GM12878 (cell line): ENCODE measurements around the gene MOGAT3. TPM values are rescaled to one million over a fixed set of nuclear protein-coding genes. Genes with fewer than 3 reads are reported as not detected.

ENCODE experiments used
- ATAC-seq: fragments of 200-7000 bp; cut with Tn5 transposase; 3 replicates; pipeline ENCODE4 v1.9.1; 2020; ENCODE audit warnings: mild to moderate bottlenecking, moderate library complexity
- BruUV-seq: library from RNA; stranded (reverse); fragments of 400-500 nt; replicated peaks from 2 replicates; lab custom pipeline; 2021; lab: Mats Ljungman, UMichigan
- CTCF ChIA-PET: fragments of 300-600 bp; sonication (Branson Sonifier 250); formaldehyde crosslinking; extraction: SDS; loops from one replicate; lab custom pipeline; 2021; ENCODE audit warnings: inconsistent platforms; lab: Yijun Ruan, JAX
- POLR2A ChIA-PET: fragments of 350-600 bp; formaldehyde crosslinking; extraction: SDS; loops from one replicate; lab custom pipeline; 2021; ENCODE audit warnings: inconsistent platforms; lab: Charles Lee
- RAD21 ChIA-PET: fragments of 300-600 bp; sonication (Branson Sonifier 250); formaldehyde crosslinking; loops from one replicate; lab custom pipeline; 2023; ENCODE audit warnings: antibody characterized with exemption; ENCODE audit not compliant: unreplicated experiment; lab: Charles Lee
- SMC1A ChIA-PET: fragments of 300-600 bp; sonication (Branson Sonifier 250); formaldehyde crosslinking; loops from one replicate; lab custom pipeline; 2023; ENCODE audit not compliant: unreplicated experiment, uncharacterized antibody; lab: Charles Lee
- DNase-seq: peaks from one replicate; pipeline ENCODE4 v3.0.0-alpha.2; 2011; ENCODE audit warnings: low read depth, low spot score
- FAIRE-seq: peaks from 3 replicates; lab custom pipeline; 2011; peaks lifted over from hg19 to GRCh38; lab: Jason Lieb, UNC
- H2AFZ ChIP-seq: 2 replicates; pipeline ENCODE4 v1.6.0; 2011; ENCODE audit warnings: low read depth, low read length, control low read depth; ENCODE audit not compliant: control insufficient read depth
- H3K27ac ChIP-seq: 2 replicates; pipeline ENCODE4 v1.5.1; 2011; ENCODE audit warnings: control low read depth; ENCODE audit not compliant: control insufficient read depth, insufficient read depth
- H3K27me3 ChIP-seq, 2 experiments: replicated peaks in 1 of 2; 2 replicates each; pipeline versions ENCODE4 v1.6.0 to v1.6.1; 2011; ENCODE audit warnings: low read length in 1 of 2; ENCODE audit not compliant: control insufficient read depth in 2 of 2, insufficient read depth in 2 of 2
- H3K36me3 ChIP-seq, 2 experiments: 2 replicates each; pipeline ENCODE4 v1.5.1; 2011; ENCODE audit warnings: low read length in 1 of 2; ENCODE audit not compliant: control insufficient read depth in 2 of 2, insufficient read depth in 2 of 2
- H3K4me1 ChIP-seq: 2 replicates; pipeline ENCODE4 v1.6.1; 2011; ENCODE audit warnings: mild to moderate bottlenecking, low read length, moderate library complexity, mixed read lengths; ENCODE audit not compliant: control insufficient read depth, insufficient read depth
- H3K4me2 ChIP-seq: 2 replicates; pipeline ENCODE4 v1.6.0; 2011; ENCODE audit warnings: control low read depth; ENCODE audit not compliant: control insufficient read depth, insufficient read depth
- H3K4me3 ChIP-seq: fragments of 200-600 bp; sonication (generic); 2 replicates; pipeline ENCODE4 v1.5.1; 2016
- H3K79me2 ChIP-seq: 2 replicates; pipeline ENCODE4 v1.6.0; 2011; ENCODE audit warnings: low read length; ENCODE audit not compliant: control insufficient read depth, insufficient read depth
- H3K9ac ChIP-seq: 2 replicates; pipeline ENCODE4 v1.8.0; 2011; ENCODE audit warnings: low read length, control low read depth, mixed read lengths; ENCODE audit not compliant: control insufficient read depth, insufficient read depth
- H3K9me3 ChIP-seq: replicated peaks from 3 replicates; pipeline ENCODE4 v1.5.1; 2011; ENCODE audit warnings: mild to moderate bottlenecking, low read length; ENCODE audit not compliant: control insufficient read depth, insufficient read depth
- H4K20me1 ChIP-seq: 2 replicates; pipeline ENCODE4 v1.6.0; 2011; ENCODE audit not compliant: control insufficient read depth, insufficient read depth
- CHD2 ChIP-seq: IDR thresholded peaks from 2 replicates; pipeline ENCODE4 v1.6.1; 2011; ENCODE audit warnings: low read depth, low read length, improper control_type of control experiment, borderline replicate concordance
- FOXK2 ChIP-seq: fragments of 450-650 bp; IDR thresholded peaks from 2 replicates; pipeline ENCODE4 v1.6.1; 2017; ENCODE audit warnings: mild to moderate bottlenecking, moderate library complexity
- NRF1 ChIP-seq: conservative IDR thresholded peaks from 2 replicates; pipeline ENCODE4 v1.6.1; 2011; ENCODE audit warnings: mild to moderate bottlenecking, low read depth, low read length, improper control_type of control experiment
- RAD51 ChIP-seq: fragments of 450-650 bp; IDR thresholded peaks from 2 replicates; pipeline ENCODE4 v1.6.1; 2016; ENCODE audit warnings: moderate library complexity, mild to moderate bottlenecking, inconsistent platforms
- TBL1XR1 ChIP-seq: IDR thresholded peaks from 2 replicates; pipeline ENCODE4 v1.6.1; 2012; ENCODE audit warnings: low read depth, low read length, improper control_type of control experiment
- WGBS: methylation state at CpG from one replicate; pipeline ENCODE4 v1.1.6; 2016; ENCODE audit warnings: low lambda C conversion rate; ENCODE audit not compliant: insufficient replicate concordance, insufficient coverage; ENCODE audit errors: missing lambda C conversion rate; 5-methylcytosine and 5-hydroxymethylcytosine counted together
- in situ Hi-C: fragments of 300-500 bp; cut with MboI; formaldehyde crosslinking; loops from 9 replicates; pipeline ENCODE4 v1.14.3; 2018; ENCODE audit warnings: mixed read lengths
- intact Hi-C: fragments of 100-400 bp; cut with micrococcal nuclease; formaldehyde crosslinking; loops from one replicate; pipeline ENCODE4 v1.14.2; 2022; ENCODE audit not compliant: unreplicated experiment
- polyA plus RNA-seq, 11 experiments: library from polyadenylated mRNA; depleted of rRNA in 4 of 11; unstranded in 6 of 11; stranded (reverse) in 5 of 11; fragments of >200 nt; fragmentation: Nextera tagmentation in 4 of 11; fragmentation: Illumina TruSeq in 1 of 11; extraction: Ambion mirVana in 4 of 11; extraction: Trizol in 1 of 11; gene quantifications; 1 replicate in 1 of 11; 2 replicates in 10 of 11; pipeline versions ENCODE4 v1.2.1 to v1.2.3, GENCODE V29; 2011 to 2016; ENCODE audit warnings: inconsistent platforms in 2 of 11, missing spikeins in 2 of 11, low read depth in 1 of 11
- total RNA-seq, 4 experiments: library from RNA; depleted of rRNA in 3 of 4; stranded (reverse); fragments of >200 nt in 3 of 4; fragmentation: Illumina TruSeq in 1 of 4; extraction: Trizol in 1 of 4; gene quantifications; 2 replicates each; pipeline versions ENCODE4 v1.2.1 to v1.2.3, GENCODE V29; 2013 to 2021

The MOGAT3 gene
- total and polyA plus RNA-seq, 10 of the 15 experiments (the other 5 are each of a cell fraction or from before 2014, with no cell fraction given): 0.11 TPM; not detected in 9

DNA sequence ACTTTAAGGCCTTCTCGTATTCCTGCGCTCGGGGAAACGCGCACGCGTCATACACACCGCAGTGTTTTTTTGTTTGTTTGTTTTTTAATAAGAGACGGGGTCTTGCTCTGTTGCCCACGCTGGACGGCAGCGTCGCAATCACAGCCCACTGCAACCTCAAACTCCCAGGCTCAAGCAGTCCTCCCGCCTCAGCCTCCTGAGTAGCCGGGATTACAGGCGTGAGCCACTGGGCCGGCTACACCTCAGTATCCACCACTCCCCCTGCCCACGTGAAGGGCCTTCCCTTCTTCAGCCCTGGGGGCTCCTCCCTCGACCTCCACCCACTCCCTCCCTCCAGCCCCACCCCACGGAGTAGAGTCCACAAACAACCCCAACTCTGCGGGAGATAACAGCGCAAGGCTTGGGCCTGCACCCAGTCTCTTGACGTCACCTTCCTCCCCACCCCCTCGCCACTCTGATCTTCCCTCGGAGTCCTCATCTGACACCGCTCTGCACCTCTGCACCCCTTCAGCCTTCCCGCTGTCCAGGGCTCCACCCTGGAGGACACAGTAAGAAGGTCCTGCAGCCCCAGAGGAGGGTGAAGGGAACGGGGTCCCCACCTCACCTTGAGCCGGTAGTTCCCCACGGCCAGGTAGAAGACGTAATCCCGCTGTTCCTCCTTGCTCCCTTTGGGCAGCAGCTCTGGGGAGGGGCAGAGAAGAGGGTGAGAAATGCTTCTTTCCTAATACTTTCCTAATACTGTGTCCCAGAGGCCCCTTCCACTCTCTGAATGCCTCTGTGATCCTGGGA is 39.6 kb upstream of the MOGAT3 start:
- POLR2A ChIA-PET: no interaction called here
- WGBS: 97% methylated on average over 31 of the region's 32 CpGs
- peaks cover 6% of the 10 kb centered on the region for H3K4me1 ChIP-seq
- DNase-seq (no peak), FAIRE-seq (no peak), ATAC-seq (no peak)
- peaks cover 18% of the 10 kb centered on the region for H3K79me2 ChIP-seq
- intact Hi-C loops (no loop called here), in situ Hi-C loops (no loop called here)
- peaks cover 7 to 14% of the 10 kb centered on the region in 2 experiments; a peak in 3 of 4 replicates for H3K36me3 ChIP-seq
- no peak overlapping the region for H3K4me3 ChIP-seq
- H3K27me3 ChIP-seq: no peaks in the 10 kb centered on the region
- H2AFZ ChIP-seq: no peak overlapping the region
- no peaks in the 10 kb centered on the region for H3K9me3 ChIP-seq
- no peak overlapping the region for H3K4me2 ChIP-seq
- CTCF ChIA-PET: interaction anchor here (5.3 kb wide), 1 partner anchor 96 kb away, joined by 74 read pairs; no protein-coding TSS in a partner anchor
- RAD21 ChIA-PET: no interaction called here
- H3K27ac ChIP-seq: no peak overlapping the region
- H3K9ac ChIP-seq: no peak overlapping the region
- BruUV-seq: no TSS peak
- SMC1A ChIA-PET: no interaction called here
- TF ChIP-seq NRF1: no peak
- TF ChIP-seq, all 136 proteins: peak for 0
- no peaks in the 10 kb centered on the region for H4K20me1 ChIP-seq

DNA sequence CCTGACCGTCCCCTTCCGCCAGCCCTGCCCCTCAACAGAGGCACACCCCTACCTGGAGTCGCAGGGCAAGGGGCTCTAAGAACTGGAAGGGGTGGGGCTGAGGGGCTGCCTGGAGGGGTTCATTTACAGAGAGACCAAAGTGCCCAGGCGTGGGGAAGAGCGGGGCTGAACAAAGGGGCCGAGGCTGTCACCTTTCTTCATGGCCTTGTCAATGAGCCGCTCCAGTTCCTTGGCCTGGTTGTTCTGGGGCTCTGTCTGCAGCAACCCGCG is 39.0 kb upstream of the MOGAT3 start:
- ATAC-seq: no peak
- intact Hi-C loops: no loop called here
- no peaks in the 10 kb centered on the region for H4K20me1 ChIP-seq

More for the DNA sequence above, 39.0 kb upstream of the MOGAT3 start:
- Histone ChIP-seq H3K4me2 (no peak overlapping the region), H3K79me2 (peaks cover 15% of the 10 kb centered on the region), H3K36me3 (peaks cover 7 to 14% of the 10 kb centered on the region in 2 experiments; a peak in 3 of 4 replicates), H3K4me3 (no peak overlapping the region), H2AFZ (no peak overlapping the region), H3K27me3 (no peaks in the 10 kb centered on the region), H3K4me1 (peaks cover 6% of the 10 kb centered on the region), H3K9me3 (no peaks in the 10 kb centered on the region), H3K27ac (no peak overlapping the region), H3K9ac (no peak overlapping the region)
- ChIA-PET SMC1A (no interaction called here), CTCF (no interaction called here), POLR2A (no interaction called here), RAD21 (no interaction called here)
- FAIRE-seq (no peak), DNase-seq (no peak)
- 97% methylated on average over 9 of the region's 9 CpGs for WGBS
- in situ Hi-C loops: no loop called here
- BruUV-seq: no TSS peak
- TF ChIP-seq TBL1XR1 (no peak), CHD2 (no peak), RAD51 (no peak), FOXK2 (no peak)
